IMR-90 (cell line): ENCODE measurements around the gene SLC35E2B. TPM values are rescaled to one million over a fixed set of nuclear protein-coding genes. Genes with fewer than 3 reads are reported as not detected.
"Not testable (repeated sequence)": the region's sequence is repeated elsewhere in the genome, so short reads cannot be mapped to it uniquely, and the experiment has no call there.

ENCODE experiments used
- ATAC-seq: fragments of 200-7000 bp; cut with Tn5 transposase; 2 replicates; pipeline ENCODE4 v1.9.1; 2020; ENCODE audit warnings: low read depth, mild to moderate bottlenecking, moderate library complexity
- BruUV-seq: library from RNA; stranded (reverse); fragments of 400-500 nt; replicated peaks from 2 replicates; lab custom pipeline; 2021; lab: Mats Ljungman, UMichigan
- CTCF ChIA-PET: fragments of 300-600 bp; formaldehyde crosslinking; extraction: SDS; loops from one replicate; lab custom pipeline; 2021; ENCODE audit warnings: antibody characterized with exemption; lab: Yijun Ruan, JAX
- POLR2A ChIA-PET: fragments of 300-600 bp; sonication (Branson Sonifier 250); formaldehyde crosslinking; loops from one replicate; lab custom pipeline; 2022; ENCODE audit warnings: antibody characterized with exemption; ENCODE audit not compliant: unreplicated experiment; lab: Charles Lee
- DNase-seq: peaks from one replicate; pipeline ENCODE4 v3.0.0; 2013
- H2AFZ ChIP-seq: replicated peaks from 2 replicates; pipeline ENCODE3; 2013; ENCODE audit warnings: low read length, mild to moderate bottlenecking; ENCODE audit not compliant: poor library complexity
- H2AK5ac ChIP-seq: 2 replicates; pipeline ENCODE4 v1.6.1; 2013; ENCODE audit warnings: low read depth, low read length, inconsistent platforms
- H2AK9ac ChIP-seq: replicated peaks from 2 replicates; pipeline ENCODE3; 2013; ENCODE audit warnings: mild to moderate bottlenecking, low read depth, low read length, moderate library complexity; ENCODE audit not compliant: poor library complexity
- H2BK120ac ChIP-seq: 2 replicates; pipeline ENCODE4 v1.6.1; 2013; ENCODE audit warnings: low read depth, low read length, inconsistent platforms
- H2BK15ac ChIP-seq: 3 replicates; pipeline ENCODE4 v1.6.1; 2013; ENCODE audit warnings: low read depth, low read length, inconsistent platforms
- H2BK20ac ChIP-seq: 2 replicates; pipeline ENCODE4 v1.6.1; 2013; ENCODE audit warnings: low read depth, mild to moderate bottlenecking, inconsistent platforms, low read length, moderate library complexity
- H2BK5ac ChIP-seq: 2 replicates; pipeline ENCODE4 v1.6.1; 2013; ENCODE audit warnings: mild to moderate bottlenecking, low read depth, low read length, inconsistent platforms; ENCODE audit not compliant: poor library complexity, severe bottlenecking
- H3K14ac ChIP-seq: replicated peaks from 2 replicates; pipeline ENCODE4 v1.6.1; 2013; ENCODE audit warnings: low read depth, low read length, inconsistent platforms
- H3K18ac ChIP-seq: 2 replicates; pipeline ENCODE4 v1.6.1; 2013; ENCODE audit warnings: low read depth, low read length, control low read depth
- H3K23ac ChIP-seq: 2 replicates; pipeline ENCODE4 v1.6.1; 2013; ENCODE audit warnings: low read depth, low read length, inconsistent platforms
- H3K27ac ChIP-seq: 2 replicates; pipeline ENCODE4 v1.5.1; 2013; ENCODE audit warnings: mild to moderate bottlenecking, control low read depth, low read length; ENCODE audit not compliant: insufficient read depth
- H3K27me3 ChIP-seq: 2 replicates; pipeline ENCODE4 v1.6.1; 2013; ENCODE audit warnings: low read length; ENCODE audit not compliant: control insufficient read depth, insufficient read depth
- H3K36me3 ChIP-seq: 2 replicates; pipeline ENCODE4 v1.6.1; 2013; ENCODE audit warnings: low read length, mixed read lengths; ENCODE audit not compliant: control insufficient read depth, insufficient read depth
- H3K4ac ChIP-seq: 2 replicates; pipeline ENCODE4 v1.6.1; 2013; ENCODE audit warnings: low read depth, low read length, inconsistent platforms
- H3K4me1 ChIP-seq: 2 replicates; pipeline ENCODE4 v1.6.1; 2013; ENCODE audit warnings: low read length, mixed read lengths; ENCODE audit not compliant: control insufficient read depth, insufficient read depth
- H3K4me2 ChIP-seq: 2 replicates; pipeline ENCODE4 v1.6.1; 2013; ENCODE audit warnings: low read depth, mild to moderate bottlenecking, control low read depth, low read length, moderate library complexity
- H3K4me3 ChIP-seq: 2 replicates; pipeline ENCODE4 v1.5.1; 2013; ENCODE audit warnings: low read depth, mild to moderate bottlenecking, control low read depth, low read length, moderate library complexity; ENCODE audit not compliant: insufficient read depth
- H3K56ac ChIP-seq: 2 replicates; pipeline ENCODE4 v1.6.1; 2013; ENCODE audit warnings: low read length, inconsistent platforms; ENCODE audit not compliant: insufficient read depth; ENCODE audit errors: extremely low read depth
- H3K79me1 ChIP-seq, 2 experiments: 2 replicates each; pipeline ENCODE4 v1.6.1; 2013; ENCODE audit warnings: low read length in 2 of 2, inconsistent platforms in 1 of 2, low read depth in 1 of 2
- H3K9ac ChIP-seq: 2 replicates; pipeline ENCODE4 v1.6.1; 2013; ENCODE audit warnings: low read depth, low read length, control low read depth
- H3K9me1 ChIP-seq: 2 replicates; pipeline ENCODE4 v1.6.1; 2013; ENCODE audit warnings: low read length, inconsistent platforms; ENCODE audit not compliant: insufficient read depth
- H3K9me3 ChIP-seq: 2 replicates; pipeline ENCODE4 v1.6.1; 2013; ENCODE audit warnings: low read length; ENCODE audit not compliant: control insufficient read depth, insufficient read depth
- H4K20me1 ChIP-seq: 2 replicates; pipeline ENCODE4 v1.6.1; 2013; ENCODE audit warnings: low read length, inconsistent platforms; ENCODE audit not compliant: insufficient read depth
- H4K5ac ChIP-seq: 2 replicates; pipeline ENCODE4 v1.6.1; 2013; ENCODE audit warnings: mild to moderate bottlenecking, low read depth, low read length, control low read depth
- H4K8ac ChIP-seq, 2 experiments: 2 replicates each; pipeline ENCODE4 v1.6.1; 2013; ENCODE audit warnings: low read depth in 2 of 2, low read length in 2 of 2, control low read depth in 1 of 2, inconsistent platforms in 1 of 2
- H4K91ac ChIP-seq: 2 replicates; pipeline ENCODE4 v1.6.1; 2013; ENCODE audit warnings: low read depth, low read length, inconsistent platforms; ENCODE audit not compliant: insufficient read depth
- WGBS, 2 experiments: methylation state at CpG; one replicate each; pipeline versions ENCODE4 v1.1.5 to v1.1.7; 2013; ENCODE audit warnings: missing lambda C conversion rate in 2 of 2; ENCODE audit not compliant: insufficient read length in 1 of 2; ENCODE audit errors: extremely low coverage in 2 of 2; 5-methylcytosine and 5-hydroxymethylcytosine counted together
- dilution Hi-C: fragments of 300-500 bp; cut with HindIII; formaldehyde crosslinking; loops from one replicate; pipeline ENCODE4 v1.14.3; 2018; ENCODE audit warnings: low sequenced_read_pairs; ENCODE audit not compliant: unreplicated experiment
- in situ Hi-C: fragments of 300-500 bp; cut with MboI; formaldehyde crosslinking; loops from 3 replicates; pipeline ENCODE4 v1.14.3; 2019; ENCODE audit warnings: low sequenced_read_pairs, inconsistent platforms, mixed read lengths
- intact Hi-C: fragments of 100-400 bp; cut with micrococcal nuclease; formaldehyde crosslinking; loops from 2 replicates; pipeline ENCODE4 v1.10.0; 2022
- polyA plus RNA-seq, 3 experiments: library from polyadenylated mRNA; depleted of rRNA; stranded (reverse); fragments of >200 nt; gene quantifications; 2 replicates each; pipeline ENCODE4 v1.2.3, GENCODE V29; 2012; ENCODE audit warnings: low replicate concordance in 1 of 3
- total RNA-seq: library from RNA; depleted of rRNA; stranded (reverse); fragments of >200 nt; gene quantifications from 2 replicates; pipeline ENCODE4 v1.2.3, GENCODE V29; 2012

SLC35E2B gene
- total and polyA plus RNA-seq, 2 of the 4 experiments (the other 2 are of a cell fraction) = 14.9 to 30.2 TPM

DNA sequence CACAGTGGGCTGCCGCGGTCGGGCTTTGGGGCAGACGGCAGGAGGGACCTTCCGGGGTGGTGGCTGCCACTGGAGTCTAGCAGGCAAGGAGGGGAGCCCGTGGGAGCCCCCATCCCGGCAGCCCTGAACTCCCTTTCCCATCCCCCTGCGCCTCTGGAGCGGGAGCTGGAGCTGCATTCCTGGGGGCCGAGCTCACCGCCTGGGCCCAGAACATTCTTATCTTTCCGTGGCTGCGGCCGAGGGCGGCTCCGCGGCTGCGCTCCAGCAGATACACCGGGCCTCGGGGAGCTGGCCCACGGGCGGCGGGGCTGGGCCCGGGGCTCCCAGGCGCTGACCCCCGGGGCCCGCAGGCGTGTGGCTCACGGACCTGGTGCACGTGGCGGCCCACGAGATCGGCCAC lies 8.0 kb upstream of the SLC35E2B start:
- H3K56ac ChIP-seq, H4K8ac ChIP-seq, H3K36me3 ChIP-seq, CTCF ChIA-PET, H2BK120ac ChIP-seq, H2BK5ac ChIP-seq, H3K9me1 ChIP-seq, dilution Hi-C loops, H3K4me3 ChIP-seq, DNase-seq, H3K4me1 ChIP-seq, H3K23ac ChIP-seq, H2AK9ac ChIP-seq, H4K91ac ChIP-seq, H2AFZ ChIP-seq, H3K27me3 ChIP-seq, H2AK5ac ChIP-seq, H3K9me3 ChIP-seq, H3K18ac ChIP-seq, H3K9ac ChIP-seq, H2BK15ac ChIP-seq, H3K79me1 ChIP-seq, H4K20me1 ChIP-seq, in situ Hi-C loops, POLR2A ChIA-PET, H4K5ac ChIP-seq, H3K14ac ChIP-seq, H3K27ac ChIP-seq, H2BK20ac ChIP-seq, H3K4me2 ChIP-seq, H3K4ac ChIP-seq, BruUV-seq, intact Hi-C loops: not testable (repeated sequence)
- WGBS, 2 experiments = no CpG with 5 or more reads among the region's 33 CpGs
- peak; percentile 92 for ATAC-seq

DNA sequence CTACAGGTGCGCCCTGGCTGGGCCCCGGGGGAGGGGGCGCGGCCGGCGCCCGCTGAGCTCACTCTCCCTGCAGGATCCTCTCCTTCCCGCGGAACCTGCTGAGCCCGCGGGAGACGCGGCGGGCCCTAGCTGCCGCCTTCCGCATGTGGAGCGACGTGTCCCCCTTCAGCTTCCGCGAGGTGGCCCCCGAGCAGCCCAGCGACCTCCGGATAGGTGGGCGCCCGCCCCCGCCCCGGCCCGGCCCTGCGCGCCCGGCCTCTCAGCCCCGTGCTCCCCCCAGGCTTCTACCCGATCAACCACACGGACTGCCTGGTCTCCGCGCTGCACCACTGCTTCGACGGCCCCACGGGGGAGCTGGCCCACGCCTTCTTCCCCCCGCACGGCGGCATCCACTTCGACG lies 7.5 kb upstream of the SLC35E2B start:
- DNase-seq, H2AFZ ChIP-seq, H3K79me1 ChIP-seq, H2BK15ac ChIP-seq, H4K8ac ChIP-seq, H3K18ac ChIP-seq, H3K36me3 ChIP-seq, H3K56ac ChIP-seq, ATAC-seq, in situ Hi-C loops, H3K27me3 ChIP-seq, H4K5ac ChIP-seq, H3K14ac ChIP-seq, H2AK5ac ChIP-seq, H2BK120ac ChIP-seq, H2BK5ac ChIP-seq, intact Hi-C loops, H3K9me3 ChIP-seq, dilution Hi-C loops, H3K9ac ChIP-seq, H3K4me3 ChIP-seq, H3K4me2 ChIP-seq, H2BK20ac ChIP-seq, H2AK9ac ChIP-seq, H3K27ac ChIP-seq, H3K4me1 ChIP-seq, H4K91ac ChIP-seq, CTCF ChIA-PET, H3K23ac ChIP-seq, H4K20me1 ChIP-seq, H3K4ac ChIP-seq, H3K9me1 ChIP-seq, POLR2A ChIA-PET, BruUV-seq: not testable (repeated sequence)
- whole genome bisulfite sequencing, 2 experiments = no CpG with 5 or more reads among the region's 45 CpGs
